Liver (tissue), 9 donors: ENCODE data around the gene SMURF2. TPM values are rescaled to one million over a fixed set of nuclear protein-coding genes. Genes with fewer than 3 reads are reported as not detected.
A peak's percentile ranks its signal among the peaks of the same experiment; 100 is the strongest.

Experiments
- DNase-seq: peaks from one replicate; pipeline ENCODE4 v3.0.0-alpha.2; 2017; ENCODE audit warnings: low spot score
- H3K27ac ChIP-seq, 2 donors: one replicate each; pipeline ENCODE4 v1.7.0; 2013; ENCODE audit warnings: inconsistent platforms in 2 of 2, low read length in 2 of 2, control low read depth in 1 of 2, low read depth in 1 of 2, mild to moderate bottlenecking in 1 of 2
- H3K27me3 ChIP-seq, 4 donors: one replicate each; pipeline versions ENCODE4 v1.6.1 to v1.7.0; 2013; ENCODE audit warnings: low read length in 3 of 4, inconsistent platforms in 1 of 4, mild to moderate bottlenecking in 1 of 4, moderate library complexity in 1 of 4; ENCODE audit not compliant: control insufficient read depth in 4 of 4, insufficient read depth in 4 of 4
- H3K36me3 ChIP-seq, 4 donors: one replicate each; pipeline versions ENCODE4 v1.6.1 to v1.7.0; 2013; ENCODE audit warnings: low read length in 3 of 4, mild to moderate bottlenecking in 3 of 4, low read depth in 1 of 4, moderate library complexity in 1 of 4; ENCODE audit not compliant: control insufficient read depth in 4 of 4, insufficient read depth in 3 of 4
- H3K4me1 ChIP-seq, 4 donors: one replicate each; pipeline versions ENCODE4 v1.6.1 to v1.7.0; 2013; ENCODE audit warnings: low read length in 3 of 4, mild to moderate bottlenecking in 3 of 4, moderate library complexity in 1 of 4; ENCODE audit not compliant: control insufficient read depth in 4 of 4, insufficient read depth in 4 of 4
- H3K4me3 ChIP-seq, 3 donors: one replicate each; pipeline versions ENCODE4 v1.6.1 to v1.7.0; 2013; ENCODE audit warnings: low read length in 3 of 3, control low read depth in 1 of 3, low read depth in 1 of 3, mild to moderate bottlenecking in 1 of 3
- H3K9ac ChIP-seq, 2 donors: one replicate each; pipeline ENCODE4 v1.7.0; 2013; ENCODE audit warnings: low read length in 2 of 2, mild to moderate bottlenecking in 2 of 2, moderate library complexity in 2 of 2, control low read depth in 1 of 2, low read depth in 1 of 2
- H3K9me3 ChIP-seq, 4 donors: one replicate each; pipeline versions ENCODE4 v1.6.1 to v1.7.0; 2013; ENCODE audit warnings: low read length in 3 of 4; ENCODE audit not compliant: control insufficient read depth in 4 of 4
- CTCF ChIP-seq: fragments of 150-350 bp; IDR thresholded peaks from 2 replicates; pipeline ENCODE4 v1.5.1; 2017; ENCODE audit warnings: improper control_type of control experiment, low read depth, low read length; ENCODE audit not compliant: missing input control
- EGR1 ChIP-seq, 2 donors: IDR thresholded peaks; 2 replicates each; pipeline ENCODE4 v1.6.1; 2016 to 2018; ENCODE audit warnings: antibody characterized with exemption in 2 of 2, low read depth in 2 of 2
- FOXA1 ChIP-seq: IDR thresholded peaks from 2 replicates; pipeline ENCODE4 v1.6.1; 2016; ENCODE audit warnings: antibody characterized with exemption
- FOXA2 ChIP-seq: IDR thresholded peaks from 2 replicates; pipeline ENCODE4 v1.6.1; 2016; ENCODE audit warnings: antibody characterized with exemption
- GABPA ChIP-seq, 2 donors: IDR thresholded peaks in 1 of 2; conservative IDR thresholded peaks in 1 of 2; 2 replicates each; pipeline ENCODE4 v1.6.1; 2016; ENCODE audit warnings: antibody characterized with exemption in 2 of 2, mild to moderate bottlenecking in 1 of 2, moderate library complexity in 1 of 2
- HNF4G ChIP-seq: IDR thresholded peaks from 2 replicates; pipeline ENCODE4 v1.6.1; 2016; ENCODE audit warnings: antibody characterized with exemption
- JUND ChIP-seq, 2 donors: IDR thresholded peaks; 2 replicates each; pipeline ENCODE4 v1.6.1; 2016; ENCODE audit warnings: antibody characterized with exemption in 2 of 2
- NR2F2 ChIP-seq: IDR thresholded peaks from 2 replicates; pipeline ENCODE4 v1.6.1; 2016; ENCODE audit warnings: antibody characterized with exemption
- RXRA ChIP-seq, 2 donors: IDR thresholded peaks; 2 replicates each; pipeline ENCODE4 v1.6.1; 2017 to 2018; ENCODE audit warnings: antibody characterized with exemption in 2 of 2, mild to moderate bottlenecking in 1 of 2
- TAF1 ChIP-seq: conservative IDR thresholded peaks from 2 replicates; pipeline ENCODE4 v1.6.1; 2016; ENCODE audit warnings: antibody characterized with exemption, mild to moderate bottlenecking
- YY1 ChIP-seq: IDR thresholded peaks from 2 replicates; pipeline ENCODE4 v1.6.1; 2016; ENCODE audit warnings: antibody characterized with exemption, mild to moderate bottlenecking
- ZBTB33 ChIP-seq: IDR thresholded peaks from 2 replicates; pipeline ENCODE4 v1.6.1; 2016; ENCODE audit warnings: antibody characterized with exemption
- WGBS: extraction: QIAGEN DNeasy Blood & Tissue Kit; methylation state at CpG from one replicate; pipeline ENCODE4 v1.1.7; 2013; 5-methylcytosine and 5-hydroxymethylcytosine counted together
- polyA plus RNA-seq, 2 donors: library from polyadenylated mRNA; stranded (reverse) in 1 of 2; unstranded in 1 of 2; fragments of 200-250 nt in 1 of 2; fragments of >200 nt in 1 of 2; fragmentation: Nextera tagmentation in 1 of 2; extraction: Ambion mirVana in 1 of 2; gene quantifications; one replicate each; pipeline versions ENCODE4 v1.2.1 to v1.2.3, GENCODE V29; 2013 to 2015
- total RNA-seq, 2 donors: library from RNA; depleted of rRNA; stranded (reverse); fragments of >200 nt; gene quantifications; one replicate each; pipeline ENCODE4 v1.2.3, GENCODE V29; 2014
- TF ChIP-seq, protein P1 (sequence below): IDR thresholded peaks from 2 replicates; pipeline ENCODE4 v1.6.1; 2016; ENCODE audit warnings: antibody characterized with exemption, mild to moderate bottlenecking
- donor health status: healthy.
- donor health status: healthy.
- donor health status: healthy.
- donor health status: healthy.
- donor health status: healthy.

The SMURF2 gene
- total RNA-seq: 1 to 10 TPM; 4.9 to 6.9 TPM
- polyA plus RNA-seq: 1 to 10 TPM; 2.0 to 2.1 TPM

GRCh38 chr17:64661976-64662773 lies at the start of gene SMURF2:
Gene SMURF2 (minus strand): TSS chr17:64662307. CDS start chr17:64661880, 427 bp downstream.
- Histone ChIP-seq H3K27me3 (no peaks in the 10 kb centered on the region), H3K9me3 (no peaks in the 10 kb centered on the region), H3K9ac (peak within 1 kb of the TSS; percentile 74 to 76), H3K36me3 (no peaks in the 10 kb centered on the region), H3K4me1 (peaks cover 5 to 19% (median 11%) of the 10 kb centered on the region in 4 donors), H3K27ac (peak within 1 kb of the TSS; percentile 69 to 72), H3K4me3 (peak within 1 kb of the TSS; percentile 62 to 97 (median 80))
- TF ChIP-seq JUND (IDR thresholded peaks at IDR 0.05): no peak
- TF ChIP-seq HNF4G: no peak
- TF ChIP-seq, protein P1, sequence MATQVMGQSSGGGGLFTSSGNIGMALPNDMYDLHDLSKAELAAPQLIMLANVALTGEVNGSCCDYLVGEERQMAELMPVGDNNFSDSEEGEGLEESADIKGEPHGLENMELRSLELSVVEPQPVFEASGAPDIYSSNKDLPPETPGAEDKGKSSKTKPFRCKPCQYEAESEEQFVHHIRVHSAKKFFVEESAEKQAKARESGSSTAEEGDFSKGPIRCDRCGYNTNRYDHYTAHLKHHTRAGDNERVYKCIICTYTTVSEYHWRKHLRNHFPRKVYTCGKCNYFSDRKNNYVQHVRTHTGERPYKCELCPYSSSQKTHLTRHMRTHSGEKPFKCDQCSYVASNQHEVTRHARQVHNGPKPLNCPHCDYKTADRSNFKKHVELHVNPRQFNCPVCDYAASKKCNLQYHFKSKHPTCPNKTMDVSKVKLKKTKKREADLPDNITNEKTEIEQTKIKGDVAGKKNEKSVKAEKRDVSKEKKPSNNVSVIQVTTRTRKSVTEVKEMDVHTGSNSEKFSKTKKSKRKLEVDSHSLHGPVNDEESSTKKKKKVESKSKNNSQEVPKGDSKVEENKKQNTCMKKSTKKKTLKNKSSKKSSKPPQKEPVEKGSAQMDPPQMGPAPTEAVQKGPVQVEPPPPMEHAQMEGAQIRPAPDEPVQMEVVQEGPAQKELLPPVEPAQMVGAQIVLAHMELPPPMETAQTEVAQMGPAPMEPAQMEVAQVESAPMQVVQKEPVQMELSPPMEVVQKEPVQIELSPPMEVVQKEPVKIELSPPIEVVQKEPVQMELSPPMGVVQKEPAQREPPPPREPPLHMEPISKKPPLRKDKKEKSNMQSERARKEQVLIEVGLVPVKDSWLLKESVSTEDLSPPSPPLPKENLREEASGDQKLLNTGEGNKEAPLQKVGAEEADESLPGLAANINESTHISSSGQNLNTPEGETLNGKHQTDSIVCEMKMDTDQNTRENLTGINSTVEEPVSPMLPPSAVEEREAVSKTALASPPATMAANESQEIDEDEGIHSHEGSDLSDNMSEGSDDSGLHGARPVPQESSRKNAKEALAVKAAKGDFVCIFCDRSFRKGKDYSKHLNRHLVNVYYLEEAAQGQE: no peak
- no peak for TF ChIP-seq FOXA2
- peak; percentile 48 for TF ChIP-seq YY1
- peak; percentile 85 for DNase-seq
- 1% methylated on average over 92 of the region's 95 CpGs for WGBS

- Histone ChIP-seq H3K9me3 (no peaks in the 10 kb centered on the region), H3K27ac (peak overlapping the region in 1 of 2 donors; percentile 57), H3K9ac (no peak overlapping the region), H3K4me1 (peaks cover 2 to 8% (median 7%) of the 10 kb centered on the region in 4 donors), H3K4me3 (no peak overlapping the region), H3K27me3 (no peaks in the 10 kb centered on the region), H3K36me3 (no peaks in the 10 kb centered on the region)
- TF ChIP-seq TAF1: no peak
- TF ChIP-seq ZBTB33: no peak
- TF ChIP-seq EGR1 (IDR thresholded peaks at IDR 0.05; ENCODE audit: low read depth in 2 of 2): no peak
- TF ChIP-seq HNF4G: no peak
- no peak for TF ChIP-seq RXRA (IDR thresholded peaks at IDR 0.05)
- TF ChIP-seq FOXA1: no peak
- TF ChIP-seq GABPA (IDR thresholded peaks at IDR 0.05 in 1 of 2, conservative IDR thresholded peaks at IDR 0.05 in 1 of 2): no peak
- no peak for TF ChIP-seq NR2F2
- no peak for TF ChIP-seq CTCF
- DNase-seq: no peak
- WGBS: 58% methylated on average over 4 of the region's 4 CpGs
These were observed 47.4 kb upstream of the SMURF2 start for GRCh38 chr17:64709481-64709880.
